H1 (cell line): ENCODE data around the gene PROM2. TPM values are rescaled to one million over a fixed set of nuclear protein-coding genes. Genes with fewer than 3 reads are reported as not detected.

Experiments used
- CTCF ChIA-PET: fragments of 300-600 bp; sonication (Branson Sonifier 250); formaldehyde crosslinking; loops from one replicate; lab custom pipeline; 2021; ENCODE audit not compliant: partially characterized antibody; lab: Charles Lee
- POLR2A ChIA-PET: fragments of 300-600 bp; sonication (Branson Sonifier 250); formaldehyde crosslinking; loops from one replicate; lab custom pipeline; 2021; ENCODE audit warnings: inconsistent platforms; ENCODE audit not compliant: partially characterized antibody; lab: Charles Lee
- DNase-seq, 2 experiments: peaks; one replicate each; pipeline versions ENCODE4 v3.0.0 to v3.0.0-alpha.2; 2010 to 2022; ENCODE audit warnings: low spot score in 2 of 2, low read depth in 1 of 2, mixed read lengths in 1 of 2
- FAIRE-seq: peaks from 2 replicates; lab custom pipeline; 2011; peaks lifted over from hg19 to GRCh38; lab: Jason Lieb, UNC
- H2AFZ ChIP-seq: 2 replicates; pipeline ENCODE4 v1.8.1; 2012; ENCODE audit warnings: low read length, inconsistent platforms
- H2AK5ac ChIP-seq: 2 replicates; pipeline ENCODE4 v1.6.1; 2013; ENCODE audit warnings: low read depth, low read length
- H2BK120ac ChIP-seq: replicated peaks from 2 replicates; pipeline ENCODE3; 2013; ENCODE audit warnings: low read depth, low read length, inconsistent platforms
- H2BK12ac ChIP-seq: 2 replicates; pipeline ENCODE4 v1.6.1; 2013; ENCODE audit warnings: low read depth, low read length
- H2BK15ac ChIP-seq: 2 replicates; pipeline ENCODE4 v1.6.1; 2013; ENCODE audit warnings: low read length
- H2BK20ac ChIP-seq: 2 replicates; pipeline ENCODE4 v1.6.1; 2013; ENCODE audit warnings: low read length
- H2BK5ac ChIP-seq: 2 replicates; pipeline ENCODE4 v1.6.1; 2013; ENCODE audit warnings: low read depth, low read length
- H3K14ac ChIP-seq: 2 replicates; pipeline ENCODE4 v1.6.1; 2013; ENCODE audit warnings: inconsistent platforms; ENCODE audit not compliant: insufficient read length
- H3K18ac ChIP-seq: 2 replicates; pipeline ENCODE4 v1.6.1; 2013; ENCODE audit warnings: low read length; ENCODE audit errors: extremely low read depth
- H3K23ac ChIP-seq: 2 replicates; pipeline ENCODE4 v1.6.1; 2013; ENCODE audit warnings: inconsistent platforms; ENCODE audit not compliant: insufficient read length
- H3K23me2 ChIP-seq: 2 replicates; pipeline ENCODE4 v1.6.1; 2013; ENCODE audit warnings: low read depth, low read length
- H3K27ac ChIP-seq: 2 replicates; pipeline ENCODE4 v1.6.1; 2011; ENCODE audit warnings: low read depth, low read length, inconsistent platforms
- H3K27me3 ChIP-seq, 4 experiments: replicated peaks in 1 of 4; 1 replicate in 1 of 4; 2 replicates in 3 of 4; pipeline versions ENCODE4 v1.6.1 to v1.8.1; 2011 to 2013; ENCODE audit warnings: low read length in 3 of 4, mild to moderate bottlenecking in 3 of 4, inconsistent platforms in 2 of 4, mixed read lengths in 2 of 4, moderate library complexity in 1 of 4; ENCODE audit not compliant: control insufficient read depth in 3 of 4, insufficient read depth in 3 of 4; ENCODE audit errors: extremely low read depth in 1 of 4
- H3K36me3 ChIP-seq, 4 experiments: 2 replicates each; pipeline versions ENCODE4 v1.6.1 to v1.8.1; 2011 to 2013; ENCODE audit warnings: mild to moderate bottlenecking in 4 of 4, low read length in 3 of 4, moderate library complexity in 2 of 4, control low read depth in 1 of 4, inconsistent platforms in 1 of 4; ENCODE audit not compliant: insufficient read depth in 4 of 4, control insufficient read depth in 2 of 4
- H3K4ac ChIP-seq: replicated peaks from 2 replicates; pipeline ENCODE3; 2013; ENCODE audit warnings: low read length, low read depth, mixed read lengths, inconsistent platforms; ENCODE audit not compliant: insufficient read length
- H3K4me1 ChIP-seq, 4 experiments: replicated peaks in 1 of 4; 1 replicate in 1 of 4; 2 replicates in 3 of 4; pipeline versions ENCODE4 v1.6.1 to v1.8.1; 2011 to 2013; ENCODE audit warnings: low read length in 3 of 4, inconsistent platforms in 2 of 4, mixed read lengths in 1 of 4; ENCODE audit not compliant: insufficient read depth in 4 of 4, control insufficient read depth in 3 of 4
- H3K4me2 ChIP-seq, 2 experiments: 2 replicates each; pipeline versions ENCODE4 v1.6.1 to v1.8.1; 2011 to 2013; ENCODE audit warnings: low read depth in 2 of 2, low read length in 2 of 2, control low read depth in 1 of 2, inconsistent platforms in 1 of 2, mild to moderate bottlenecking in 1 of 2; ENCODE audit not compliant: insufficient read depth in 1 of 2
- H3K4me3 ChIP-seq, 4 experiments: fragments of 200-600, 300-600 bp in 1 of 4; sonication (generic), shearing (Covaris generic), sonication (Bioruptor Twin) in 1 of 4; 2 replicates each; pipeline versions ENCODE4 v1.5.1 to v1.8.1; 2011 to 2016; ENCODE audit warnings: low read length in 4 of 4, low read depth in 3 of 4, control low read depth in 2 of 4, inconsistent platforms in 2 of 4, mild to moderate bottlenecking in 2 of 4, mixed read lengths in 1 of 4, moderate library complexity in 1 of 4; ENCODE audit not compliant: insufficient read depth in 2 of 4; ENCODE audit errors: extremely low read depth in 1 of 4
- H3K56ac ChIP-seq: replicated peaks from 2 replicates; pipeline ENCODE3; 2013; ENCODE audit warnings: low read depth, mild to moderate bottlenecking, mixed read lengths, low read length, inconsistent platforms; ENCODE audit not compliant: insufficient read length
- H3K79me1 ChIP-seq: 2 replicates; pipeline ENCODE4 v1.6.1; 2013; ENCODE audit warnings: low read depth, low read length, control low read depth
- H3K79me2 ChIP-seq, 2 experiments: 2 replicates each; pipeline versions ENCODE4 v1.6.1 to v1.8.1; 2012 to 2013; ENCODE audit warnings: low read length in 2 of 2, mild to moderate bottlenecking in 2 of 2, inconsistent platforms in 1 of 2; ENCODE audit not compliant: insufficient read depth in 2 of 2, control insufficient read depth in 1 of 2
- H3K9ac ChIP-seq, 4 experiments: replicated peaks in 1 of 4; 1 replicate in 1 of 4; 2 replicates in 3 of 4; pipeline versions ENCODE4 v1.6.1 to v1.8.1; 2011 to 2013; ENCODE audit warnings: low read depth in 3 of 4, low read length in 3 of 4, control low read depth in 2 of 4, mild to moderate bottlenecking in 2 of 4, moderate library complexity in 2 of 4, inconsistent platforms in 1 of 4; ENCODE audit errors: extremely low read depth in 1 of 4
- H3K9me3 ChIP-seq, 2 experiments: 2 replicates each; pipeline versions ENCODE4 v1.6.1 to v1.8.1; 2012 to 2013; ENCODE audit warnings: mild to moderate bottlenecking in 2 of 2, moderate library complexity in 2 of 2, control low read depth in 1 of 2, inconsistent platforms in 1 of 2, low read depth in 1 of 2, low read length in 1 of 2, mixed read lengths in 1 of 2; ENCODE audit not compliant: insufficient read depth in 2 of 2
- H4K20me1 ChIP-seq, 2 experiments: replicated peaks in 1 of 2; 2 replicates each; pipeline versions ENCODE3 to v1.8.1; 2011 to 2013; ENCODE audit warnings: inconsistent platforms in 2 of 2, low read length in 2 of 2, mild to moderate bottlenecking in 1 of 2; ENCODE audit not compliant: insufficient read depth in 2 of 2, control insufficient read depth in 1 of 2
- H4K5ac ChIP-seq: 2 replicates; pipeline ENCODE4 v1.6.1; 2013; ENCODE audit warnings: low read length, low read depth, mixed read lengths, inconsistent platforms; ENCODE audit not compliant: insufficient read length
- H4K8ac ChIP-seq: 2 replicates; pipeline ENCODE4 v1.8.0; 2013; ENCODE audit warnings: mild to moderate bottlenecking, moderate library complexity, low read length, inconsistent platforms; ENCODE audit not compliant: insufficient read depth; ENCODE audit errors: extremely low read depth
- H4K91ac ChIP-seq: replicated peaks from 2 replicates; pipeline ENCODE3; 2013; ENCODE audit warnings: low read length, mixed read lengths, inconsistent platforms; ENCODE audit not compliant: insufficient read length
- CEBPB ChIP-seq: IDR thresholded peaks from 2 replicates; pipeline ENCODE4 v1.6.1; 2012; ENCODE audit warnings: low read depth, low read length
- CHD1 ChIP-seq: IDR thresholded peaks from 2 replicates; pipeline ENCODE4 v1.6.1; 2012; ENCODE audit warnings: low read depth, low read length, improper control_type of control experiment
- MAFK ChIP-seq: IDR thresholded peaks from 2 replicates; pipeline ENCODE4 v1.6.1; 2012; ENCODE audit warnings: low read depth, mild to moderate bottlenecking, improper control_type of control experiment, low read length
- POU5F1 ChIP-seq: IDR thresholded peaks from 2 replicates; pipeline ENCODE4 v1.6.1; 2011; ENCODE audit warnings: low read depth, mild to moderate bottlenecking, low read length, moderate library complexity
- RAD21 ChIP-seq, 2 experiments: IDR thresholded peaks in 1 of 2; conservative IDR thresholded peaks in 1 of 2; 2 replicates each; pipeline ENCODE4 v1.6.1; 2011; ENCODE audit warnings: low read depth in 2 of 2, low read length in 2 of 2, improper control_type of control experiment in 1 of 2, inconsistent platforms in 1 of 2, mild to moderate bottlenecking in 1 of 2, moderate library complexity in 1 of 2
- SIX5 ChIP-seq: IDR thresholded peaks from 2 replicates; pipeline ENCODE4 v1.6.1; 2011; ENCODE audit warnings: mild to moderate bottlenecking, low read depth, low read length
- SP4 ChIP-seq: IDR thresholded peaks from 2 replicates; pipeline ENCODE4 v1.6.1; 2012; ENCODE audit warnings: low read length, inconsistent platforms
- TCF12 ChIP-seq: IDR thresholded peaks from 2 replicates; pipeline ENCODE4 v1.6.1; 2011; ENCODE audit warnings: low read depth, mild to moderate bottlenecking, low read length
- WGBS, 2 experiments: shearing (Covaris generic) in 1 of 2; methylation state at CpG; one replicate each; pipeline versions ENCODE4 v1.1.6 to v1.1.7; 2013 to 2015; ENCODE audit warnings: low lambda C conversion rate in 2 of 2, mixed read lengths in 2 of 2, inconsistent platforms in 1 of 2, low coverage in 1 of 2, missing lambda C conversion rate in 1 of 2; ENCODE audit not compliant: insufficient replicate concordance in 2 of 2, insufficient coverage in 1 of 2, insufficient read length in 1 of 2; ENCODE audit errors: extremely low coverage in 1 of 2, missing lambda C conversion rate in 1 of 2; 5-methylcytosine and 5-hydroxymethylcytosine counted together
- polyA plus RNA-seq, 7 experiments: library from polyadenylated mRNA; depleted of rRNA in 3 of 7; stranded (reverse) in 5 of 7; unstranded in 2 of 7; fragments of >200 nt in 5 of 7; fragments of 200-250 nt in 2 of 7; gene quantifications; 1 replicate in 5 of 7; 2 replicates in 1 of 7; 4 replicates in 1 of 7; pipeline versions ENCODE4 v1.2.1 to v1.2.3, GENCODE V29; 2011 to 2013; ENCODE audit warnings: missing spikeins in 2 of 7, mixed read lengths in 2 of 7
- total RNA-seq: library from RNA; stranded (reverse); fragmentation: NEBNext Ultra II Directional; extraction: Animal tissue kit (Norgen Biotek cat#: 25700); gene quantifications from 2 replicates; pipeline ENCODE4 v1.2.1, GENCODE V29; 2021

The PROM2 gene
- total and polyA plus RNA-seq, 2 of the 8 experiments (the other 6 are each of a cell fraction or from before 2014, with no cell fraction given): 1.6 to 3.8 TPM

GRCh38 chr2:95316466-95317122 lies 42.3 kb downstream of the PROM2 start:
- no peak overlapping the region for H2AFZ ChIP-seq
- CTCF ChIA-PET: no interaction called here
- no peak overlapping the region for H3K56ac ChIP-seq
- no peak overlapping the region for H2BK12ac ChIP-seq
- H2BK5ac ChIP-seq: no peak overlapping the region
- no peak overlapping the region for H4K91ac ChIP-seq
- H2BK20ac ChIP-seq: no peak overlapping the region
- H3K9ac ChIP-seq: no peak overlapping the region
- no peak overlapping the region for H3K23ac ChIP-seq
- no peak for DNase-seq
- no peaks in the 10 kb centered on the region for H3K23me2 ChIP-seq
- H3K4me3 ChIP-seq: no peak overlapping the region
- POLR2A ChIA-PET: no interaction called here
- H4K8ac ChIP-seq: no peak overlapping the region
- WGBS, 2 experiments: 85% methylated on average over 8 of the region's 8 CpGs; no CpG with 5 or more reads in 1 of the 2 experiments
- H2BK120ac ChIP-seq: no peak overlapping the region
- no peaks in the 10 kb centered on the region for H3K27me3 ChIP-seq
- H3K18ac ChIP-seq: no peak overlapping the region
- H3K27ac ChIP-seq: no peak overlapping the region
- no peak for FAIRE-seq
- H3K79me2 ChIP-seq: no peaks in the 10 kb centered on the region
- no peaks in the 10 kb centered on the region for H4K20me1 ChIP-seq
- H3K36me3 ChIP-seq: no peaks in the 10 kb centered on the region
- H3K9me3 ChIP-seq: peaks cover 66 to 97% of the 10 kb centered on the region in 2 experiments
- no peak overlapping the region for H4K5ac ChIP-seq
- H2AK5ac ChIP-seq: no peak overlapping the region
- no peaks in the 10 kb centered on the region for H3K79me1 ChIP-seq
- no peak overlapping the region for H3K4me2 ChIP-seq
- H3K14ac ChIP-seq: no peak overlapping the region
- no peak overlapping the region for H2BK15ac ChIP-seq
- no peaks in the 10 kb centered on the region; a peak in 1 of 7 replicates for H3K4me1 ChIP-seq
- H3K4ac ChIP-seq: no peak overlapping the region
- TF ChIP-seq MAFK (no peak), CEBPB (no peak), SIX5 (no peak), RAD21 (IDR thresholded peaks at IDR 0.05 in 1 of 2, conservative IDR thresholded peaks at IDR 0.05 in 1 of 2; ENCODE audit: low read depth in 2 of 2, low read length in 2 of 2) (no peak), POU5F1 (no peak), SP4 (no peak), TCF12 (no peak), CHD1 (no peak)
